Measurements from ENCODE around the gene EIF4A2.

Gene EIF4A2

GRCh38 chr3:186754006-186754405, 29.4 kb upstream of the EIF4A2 start:
- TF ChIP-seq CTCF (conservative IDR thresholded peaks at IDR 0.05; ENCODE audit: low read depth, low read length): no peak
- no peak overlapping the region for H3K4me3 ChIP-seq (ENCODE audit: low read depth, low read length)
- DNase-seq (ENCODE audit: low read depth): no peak

GRCh38 chr3:186754871-186755270, 28.5 kb upstream of the EIF4A2 start:
- no peak overlapping the region for H3K4me3 ChIP-seq (ENCODE audit: low read depth, low read length)
- no peak for DNase-seq (ENCODE audit: low read depth)
- TF ChIP-seq CTCF (conservative IDR thresholded peaks at IDR 0.05; ENCODE audit: low read depth, low read length): no peak

- no peak for TF ChIP-seq CTCF (conservative IDR thresholded peaks at IDR 0.05; ENCODE audit: low read depth, low read length)
- no peak for DNase-seq (ENCODE audit: low read depth)
Observed at GRCh38 chr3:186757214-186757613, 26.2 kb upstream of the EIF4A2 start.

GRCh38 chr3:186757686-186758220, 25.6 kb upstream of the EIF4A2 start:
- no peak for TF ChIP-seq CTCF (conservative IDR thresholded peaks at IDR 0.05; ENCODE audit: low read depth, low read length)

More at GRCh38 chr3:186757214-186757613, 26.2 kb upstream of the EIF4A2 start:
- no peak overlapping the region for H3K4me3 ChIP-seq (ENCODE audit: low read depth, low read length)

GRCh38 chr3:186759231-186759930, 24.0 kb upstream of the EIF4A2 start:
- DNase-seq (ENCODE audit: low read depth): no peak
- H3K4me3 ChIP-seq (ENCODE audit: low read depth, low read length): no peak overlapping the region
- no peak for TF ChIP-seq CTCF (conservative IDR thresholded peaks at IDR 0.05; ENCODE audit: low read depth, low read length)

More at GRCh38 chr3:186757686-186758220, 25.6 kb upstream of the EIF4A2 start:
- no peak overlapping the region for H3K4me3 ChIP-seq (ENCODE audit: low read depth, low read length)
- DNase-seq (ENCODE audit: low read depth): no peak

GRCh38 chr3:186760141-186760833, 23.1 kb upstream of the EIF4A2 start:
- DNase-seq (ENCODE audit: low read depth): no peak
- no peak overlapping the region for H3K4me3 ChIP-seq (ENCODE audit: low read depth, low read length)
- TF ChIP-seq CTCF (conservative IDR thresholded peaks at IDR 0.05; ENCODE audit: low read depth, low read length): no peak
